Measurements from ENCODE around the gene SCGB1D2.

SCGB1D2 gene

GRCh38 chr11:62264004-62264403 lies 22.0 kb downstream of the SCGB1D2 start:
- DNase-seq, result no peak

- DNase-seq, result no peak
Measured at GRCh38 chr11:62266558-62266957, 24.5 kb downstream of the SCGB1D2 start.

- DNase-seq, result no peak
Measured at GRCh38 chr11:62267050-62267449, 25.0 kb downstream of the SCGB1D2 start.

GRCh38 chr11:62267576-62267975 lies 25.5 kb downstream of the SCGB1D2 start:
- no peak for DNase-seq

- DNase-seq, result no peak
Measured at GRCh38 chr11:62269654-62270278, 27.7 kb downstream of the SCGB1D2 start, which contains the start of gene SCGB2A2. Gene SCGB2A2 (plus strand): TSS chr11:62270158. CDS start chr11:62270217, 59 bp downstream.

- DNase-seq, result no peak
Measured at GRCh38 chr11:62273284-62273683, 31.2 kb downstream of the SCGB1D2 start.

GRCh38 chr11:62273789-62274275 lies 31.8 kb downstream of the SCGB1D2 start:
- DNase-seq, result no peak

- no peak for DNase-seq
Measured at GRCh38 chr11:62280452-62280851, 38.4 kb downstream of the SCGB1D2 start.

Data from stimulated activated CD4-positive, alpha-beta T cell treated with anti-CD3 and anti-CD28 coated beads, Interleukin-4, amount 100 ng/mL, for 1 hour (primary cell).